Activated T-helper 17 cell treated with anti-CD3 and anti-CD28 coated beads, Interleukin-2, amount 50 U/mL, for 72 hours (primary cell): ENCODE measurements around the gene SMPD3. TPM values are rescaled to one million over a fixed set of nuclear protein-coding genes. Genes with fewer than 3 reads are reported as not detected.

Experiments
- ATAC-seq: fragments of 150-1000 bp; cut with Tn5 transposase; replicated peaks from 2 replicates; pipeline ENCODE4 v1.10.0; 2021; ENCODE audit warnings: mild to moderate bottlenecking, moderate library complexity
- H3K27ac Mint-ChIP-seq: one replicate; pipeline ENCODE4 v1.8.0; 2022; ENCODE audit warnings: mixed read lengths
- H3K27me3 Mint-ChIP-seq: one replicate; pipeline ENCODE4 v1.8.0; 2022; ENCODE audit warnings: mixed read lengths
- H3K36me3 Mint-ChIP-seq: one replicate; pipeline ENCODE4 v1.8.0; 2022; ENCODE audit warnings: low read depth, mild to moderate bottlenecking, mixed read lengths
- H3K4me1 Mint-ChIP-seq: one replicate; pipeline ENCODE4 v1.8.0; 2022; ENCODE audit warnings: mixed read lengths
- H3K4me3 Mint-ChIP-seq: one replicate; pipeline ENCODE4 v1.8.0; 2022; ENCODE audit warnings: mild to moderate bottlenecking, mixed read lengths
- H3K9me3 Mint-ChIP-seq: one replicate; pipeline ENCODE4 v1.8.0; 2022; ENCODE audit warnings: mixed read lengths
- total RNA-seq, 2 donors: library from RNA; stranded (reverse); gene quantifications; one replicate each; pipeline ENCODE4 v1.2.3, GENCODE V29; 2022

The SMPD3 gene
- total RNA-seq, 2 donors from 2014 or later = 0.19 to 0.45 TPM

- H3K36me3 Mint-ChIP-seq = no peaks in the 10 kb centered on the region
- H3K9me3 Mint-ChIP-seq = no peaks in the 10 kb centered on the region
- H3K27me3 Mint-ChIP-seq = no peaks in the 10 kb centered on the region
- peaks cover 5% of the 10 kb centered on the region for H3K4me1 Mint-ChIP-seq
- no peak overlapping the region for H3K4me3 Mint-ChIP-seq
- peak overlapping the region; percentile 73 for H3K27ac Mint-ChIP-seq
- peak; percentile 35 for ATAC-seq
Measured at GRCh38 chr16:68396481-68396880, 51.8 kb downstream of the SMPD3 start.

- Mint-ChIP-seq H3K36me3 (no peaks in the 10 kb centered on the region), H3K4me3 (no peak overlapping the region), H3K4me1 (peaks cover 5% of the 10 kb centered on the region), H3K9me3 (no peaks in the 10 kb centered on the region), H3K27ac (peak overlapping the region; percentile 73), H3K27me3 (no peaks in the 10 kb centered on the region)
- no peak for ATAC-seq
Measured at GRCh38 chr16:68395815-68396214, 52.5 kb downstream of the SMPD3 start.

GRCh38 chr16:68395167-68395786, 53.0 kb downstream of the SMPD3 start:
- H3K4me1 Mint-ChIP-seq = peaks cover 5% of the 10 kb centered on the region
- no peak overlapping the region for H3K4me3 Mint-ChIP-seq
- no peaks in the 10 kb centered on the region for H3K36me3 Mint-ChIP-seq
- H3K27me3 Mint-ChIP-seq = no peaks in the 10 kb centered on the region
- H3K9me3 Mint-ChIP-seq = no peaks in the 10 kb centered on the region
- no peak for ATAC-seq
- no peak overlapping the region for H3K27ac Mint-ChIP-seq

GRCh38 chr16:68393333-68393732, 55.0 kb downstream of the SMPD3 start:
- Mint-ChIP-seq H3K36me3 (no peaks in the 10 kb centered on the region), H3K4me1 (peaks cover 5% of the 10 kb centered on the region), H3K27ac (no peak overlapping the region), H3K4me3 (no peak overlapping the region), H3K9me3 (no peaks in the 10 kb centered on the region), H3K27me3 (no peaks in the 10 kb centered on the region)
- ATAC-seq = no peak

- H3K4me3 Mint-ChIP-seq = no peak overlapping the region
- H3K4me1 Mint-ChIP-seq = peaks cover 1% of the 10 kb centered on the region
- no peak overlapping the region for H3K27ac Mint-ChIP-seq
- ATAC-seq = no peak
- H3K27me3 Mint-ChIP-seq = no peaks in the 10 kb centered on the region
- no peaks in the 10 kb centered on the region for H3K9me3 Mint-ChIP-seq
- H3K36me3 Mint-ChIP-seq = no peaks in the 10 kb centered on the region
Measured at GRCh38 chr16:68389750-68390371, 58.4 kb downstream of the SMPD3 start.

- no peaks in the 10 kb centered on the region for H3K9me3 Mint-ChIP-seq
- H3K36me3 Mint-ChIP-seq = no peaks in the 10 kb centered on the region
- no peaks in the 10 kb centered on the region for H3K27me3 Mint-ChIP-seq
- peaks cover 5% of the 10 kb centered on the region for H3K4me1 Mint-ChIP-seq
- H3K27ac Mint-ChIP-seq = no peak overlapping the region
- no peak for ATAC-seq
- H3K4me3 Mint-ChIP-seq = no peak overlapping the region
Measured at GRCh38 chr16:68389006-68389405, 59.3 kb downstream of the SMPD3 start.

- ATAC-seq = no peak
- H3K27ac Mint-ChIP-seq = no peak overlapping the region
- no peaks in the 10 kb centered on the region for H3K36me3 Mint-ChIP-seq
- H3K4me1 Mint-ChIP-seq = peaks cover 11% of the 10 kb centered on the region
- no peaks in the 10 kb centered on the region for H3K9me3 Mint-ChIP-seq
- H3K27me3 Mint-ChIP-seq = no peaks in the 10 kb centered on the region
- no peak overlapping the region for H3K4me3 Mint-ChIP-seq
Measured at GRCh38 chr16:68388124-68388523, 60.2 kb downstream of the SMPD3 start.

GRCh38 chr16:68387301-68387700, 61.0 kb downstream of the SMPD3 start:
- no peak for ATAC-seq
- peaks cover 11% of the 10 kb centered on the region for H3K4me1 Mint-ChIP-seq

GRCh38 chr16:68386628-68387027, 61.7 kb downstream of the SMPD3 start:
- no peaks in the 10 kb centered on the region for H3K36me3 Mint-ChIP-seq
- no peak for ATAC-seq
- no peak overlapping the region for H3K4me3 Mint-ChIP-seq
- H3K27me3 Mint-ChIP-seq = no peaks in the 10 kb centered on the region
- no peaks in the 10 kb centered on the region for H3K9me3 Mint-ChIP-seq
- no peak overlapping the region for H3K27ac Mint-ChIP-seq
- peaks cover 11% of the 10 kb centered on the region for H3K4me1 Mint-ChIP-seq

More at GRCh38 chr16:68387301-68387700, 61.0 kb downstream of the SMPD3 start:
- H3K27me3 Mint-ChIP-seq = no peaks in the 10 kb centered on the region
- no peak overlapping the region for H3K4me3 Mint-ChIP-seq
- no peaks in the 10 kb centered on the region for H3K36me3 Mint-ChIP-seq
- no peak overlapping the region for H3K27ac Mint-ChIP-seq
- H3K9me3 Mint-ChIP-seq = no peaks in the 10 kb centered on the region

- Mint-ChIP-seq H3K27me3 (no peaks in the 10 kb centered on the region), H3K27ac (no peak overlapping the region), H3K9me3 (no peaks in the 10 kb centered on the region), H3K4me1 (peaks cover 11% of the 10 kb centered on the region), H3K36me3 (no peaks in the 10 kb centered on the region), H3K4me3 (no peak overlapping the region)
- no peak for ATAC-seq
Measured at GRCh38 chr16:68385371-68385770, 62.9 kb downstream of the SMPD3 start.

GRCh38 chr16:68384288-68385161, 63.8 kb downstream of the SMPD3 start:
- H3K9me3 Mint-ChIP-seq = no peaks in the 10 kb centered on the region
- H3K4me1 Mint-ChIP-seq = peaks cover 11% of the 10 kb centered on the region
- H3K36me3 Mint-ChIP-seq = no peaks in the 10 kb centered on the region
- H3K4me3 Mint-ChIP-seq = no peak overlapping the region
- H3K27me3 Mint-ChIP-seq = no peaks in the 10 kb centered on the region
- H3K27ac Mint-ChIP-seq = peak overlapping the region; percentile 81
- no peak for ATAC-seq

- peaks cover 17% of the 10 kb centered on the region for H3K4me1 Mint-ChIP-seq
- no peak overlapping the region for H3K4me3 Mint-ChIP-seq
Measured at GRCh38 chr16:68383858-68384257, 64.5 kb downstream of the SMPD3 start.

GRCh38 chr16:68382296-68382718, 66.0 kb downstream of the SMPD3 start:
- ATAC-seq = peak; percentile 43
- peaks cover 17% of the 10 kb centered on the region for H3K4me1 Mint-ChIP-seq
- no peak overlapping the region for H3K27ac Mint-ChIP-seq
- no peaks in the 10 kb centered on the region for H3K36me3 Mint-ChIP-seq
- H3K4me3 Mint-ChIP-seq = no peak overlapping the region
- no peaks in the 10 kb centered on the region for H3K9me3 Mint-ChIP-seq
- no peaks in the 10 kb centered on the region for H3K27me3 Mint-ChIP-seq

More at GRCh38 chr16:68383858-68384257, 64.5 kb downstream of the SMPD3 start:
- Mint-ChIP-seq H3K9me3 (no peaks in the 10 kb centered on the region), H3K36me3 (no peaks in the 10 kb centered on the region), H3K27me3 (no peaks in the 10 kb centered on the region), H3K27ac (peak overlapping the region; percentile 81)
- ATAC-seq = no peak

GRCh38 chr16:68381363-68381724, 67.0 kb downstream of the SMPD3 start:
- no peaks in the 10 kb centered on the region for H3K9me3 Mint-ChIP-seq
- no peak for ATAC-seq
- peaks cover 17% of the 10 kb centered on the region for H3K4me1 Mint-ChIP-seq
- no peaks in the 10 kb centered on the region for H3K27me3 Mint-ChIP-seq
- no peaks in the 10 kb centered on the region for H3K36me3 Mint-ChIP-seq
- no peak overlapping the region for H3K27ac Mint-ChIP-seq
- H3K4me3 Mint-ChIP-seq = no peak overlapping the region
